NCI-H82 treated with DMSO at 0.1 percent for 48 hours (cell line): Measurements from ENCODE around the gene BCHE.

ENCODE experiments used
- DNase-seq: peaks from one replicate; lab custom pipeline; 2025; ENCODE audit not compliant: unreplicated experiment; lab: John Stamatoyannopoulos, UW

BCHE gene

GRCh38 chr3:165837058-165837525 lies at the start of gene BCHE:
TSS of gene BCHE (minus strand) at chr3:165837423. CDS start at chr3:165831033, 6,390 bp downstream.
- DNase-seq, result peak; percentile 53

- no peak for DNase-seq
These were observed 48.5 kb upstream of the BCHE start for GRCh38 chr3:165885558-165886270.

- no peak for DNase-seq
These were observed 47.3 kb upstream of the BCHE start for GRCh38 chr3:165884518-165884917.

- no peak for DNase-seq
These were observed 46.7 kb upstream of the BCHE start for GRCh38 chr3:165883863-165884478.

DNA sequence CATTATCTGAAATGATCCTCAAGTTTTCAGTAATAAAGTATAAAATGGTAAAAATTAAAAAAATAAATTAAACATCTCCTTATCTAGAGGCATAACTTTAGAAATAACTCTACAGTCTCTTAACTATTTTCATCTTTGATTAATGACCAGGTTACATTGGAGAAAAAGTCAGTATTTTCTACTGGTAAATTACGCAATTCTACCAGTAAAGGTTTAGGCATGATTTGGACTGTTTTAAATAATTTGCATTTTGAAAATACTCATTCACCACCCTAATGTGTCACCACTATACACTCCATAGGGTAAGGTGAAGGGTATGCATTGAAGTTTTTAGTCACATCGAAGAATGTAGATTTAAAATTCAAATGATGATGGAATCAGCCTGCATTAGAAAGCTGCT lies 45.9 kb upstream of the BCHE start:
- DNase-seq, result no peak

DNA sequence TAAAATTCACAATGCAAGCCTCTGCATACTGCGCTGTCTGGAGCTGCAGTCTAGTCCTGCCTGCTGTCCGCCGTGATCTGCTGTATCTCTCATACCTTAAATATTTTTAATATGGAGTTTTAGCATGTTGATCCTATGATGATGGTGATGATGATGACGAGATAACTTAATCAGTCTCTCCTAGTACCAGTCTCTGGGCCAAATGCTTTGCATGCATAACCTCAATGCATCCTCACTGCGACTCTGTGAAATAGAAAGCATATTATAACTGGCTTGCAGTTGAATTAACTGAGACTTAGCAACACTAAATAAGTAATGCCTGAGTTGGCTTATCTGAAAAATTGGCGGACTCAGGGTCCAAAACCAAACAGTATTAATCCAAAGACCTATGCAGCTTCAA lies 38.4 kb upstream of the BCHE start:
- no peak for DNase-seq

GRCh38 chr3:165874663-165875489 lies 37.7 kb upstream of the BCHE start:
- DNase-seq, result no peak

- DNase-seq, result no peak
These were observed 30.9 kb upstream of the BCHE start for GRCh38 chr3:165868088-165868487.

- no peak for DNase-seq
These were observed 21.8 kb upstream of the BCHE start for GRCh38 chr3:165859061-165859460.

GRCh38 chr3:165855581-165855980 lies 18.4 kb upstream of the BCHE start:
- no peak for DNase-seq

GRCh38 chr3:165854696-165855095 lies 17.5 kb upstream of the BCHE start:
- no peak for DNase-seq

GRCh38 chr3:165852711-165853110 lies 15.5 kb upstream of the BCHE start:
- DNase-seq, result no peak

DNA sequence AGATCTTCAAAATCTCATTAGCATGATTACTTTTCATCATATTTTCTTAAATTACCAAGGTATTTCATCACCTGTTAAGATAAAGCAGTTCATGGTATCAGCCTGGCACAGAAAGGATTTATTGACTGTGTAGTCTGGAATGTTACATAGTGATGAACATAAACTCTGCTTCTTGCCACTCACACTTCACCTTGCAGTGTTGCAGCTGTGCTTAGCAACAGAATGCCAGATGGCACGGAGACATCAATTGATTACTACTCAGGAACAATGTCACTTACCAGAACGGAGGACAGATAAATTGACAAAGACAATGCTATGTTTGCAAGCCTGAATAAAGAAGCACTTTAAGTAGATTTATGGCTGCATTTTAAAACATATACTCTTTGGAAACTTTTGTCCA lies 15.0 kb upstream of the BCHE start:
- peak; percentile 22 for DNase-seq

DNA sequence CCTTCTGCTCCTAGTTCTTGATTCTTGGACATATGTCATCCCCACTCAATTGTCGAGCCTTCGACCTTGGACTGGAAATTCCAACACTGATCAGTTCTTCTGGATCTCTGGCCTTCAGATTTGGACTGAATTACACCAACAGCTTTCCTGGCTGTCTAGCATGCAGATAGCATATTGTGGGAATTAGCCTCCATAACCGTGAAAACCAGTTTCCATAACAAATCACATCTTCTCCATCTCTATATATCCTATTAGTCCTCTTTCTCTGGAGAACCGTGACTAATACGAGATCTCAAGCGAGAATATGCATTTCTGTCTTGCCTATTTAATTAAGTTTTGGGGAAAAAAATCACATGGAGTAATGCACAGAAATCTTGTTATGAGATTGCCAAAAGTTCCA lies 8.8 kb upstream of the BCHE start:
- DNase-seq, result no peak

- no peak for DNase-seq
These were observed 2.3 kb upstream of the BCHE start for GRCh38 chr3:165839296-165840076.

DNA sequence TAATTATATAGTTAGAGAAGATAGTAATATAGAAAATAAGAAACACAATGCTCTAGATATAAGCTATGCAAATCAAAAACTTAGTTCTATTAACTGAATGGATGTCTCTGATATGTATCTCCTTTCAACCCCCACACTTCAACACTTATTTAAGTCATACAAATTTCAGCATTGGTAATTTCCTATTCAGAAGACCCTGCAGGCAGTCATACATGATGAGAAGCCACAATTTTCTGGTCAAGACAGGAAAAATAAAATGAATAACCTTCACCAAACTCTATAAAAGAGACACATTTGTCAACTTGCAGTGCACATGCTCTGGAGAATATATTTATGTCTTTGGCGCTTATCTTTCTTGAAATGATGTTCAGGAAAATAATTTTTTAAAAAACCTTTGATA lies 578 bp upstream of the BCHE start:
- no peak for DNase-seq

- DNase-seq, result no peak
These were observed 1.8 kb downstream of the BCHE start for GRCh38 chr3:165835431-165835830.

DNA sequence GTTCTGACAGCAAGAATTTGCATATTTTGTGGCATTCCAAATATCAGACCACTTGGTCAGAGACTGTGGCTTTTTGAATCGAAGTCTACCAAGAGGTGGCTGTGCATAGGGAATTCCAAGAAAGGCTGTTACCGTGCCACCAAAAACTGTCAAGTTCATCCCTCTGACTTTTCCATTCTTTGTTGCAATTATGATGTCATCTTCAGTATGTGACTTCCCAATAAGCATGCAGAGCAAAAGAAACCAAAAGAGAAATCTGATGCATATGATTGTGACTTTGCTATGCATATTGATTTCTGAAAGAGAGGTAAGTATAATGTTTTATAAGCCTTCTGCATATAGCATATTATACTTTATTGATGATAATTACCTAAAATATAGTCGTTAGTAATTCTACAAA lies 6.5 kb downstream of the BCHE start:
- no peak for DNase-seq

DNA sequence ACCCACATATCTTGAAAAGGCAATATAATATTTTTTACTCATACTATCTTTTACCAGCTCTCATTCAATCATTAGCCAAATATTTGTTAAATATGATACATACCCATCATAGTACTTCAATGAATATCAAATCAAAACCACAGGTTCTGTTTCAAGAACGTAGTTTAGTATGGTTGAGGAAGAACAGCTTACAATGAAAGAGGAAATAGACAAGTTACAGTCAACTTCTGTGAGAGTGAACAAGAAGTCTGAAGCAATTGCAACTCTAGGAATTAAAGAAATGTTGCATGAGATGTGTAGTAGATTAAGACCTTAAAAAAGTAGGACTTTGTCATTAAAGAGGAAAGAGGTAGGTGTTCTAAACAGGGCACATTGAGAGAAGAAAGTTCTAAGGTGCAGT lies 9.3 kb downstream of the BCHE start:
- no peak for DNase-seq

DNA sequence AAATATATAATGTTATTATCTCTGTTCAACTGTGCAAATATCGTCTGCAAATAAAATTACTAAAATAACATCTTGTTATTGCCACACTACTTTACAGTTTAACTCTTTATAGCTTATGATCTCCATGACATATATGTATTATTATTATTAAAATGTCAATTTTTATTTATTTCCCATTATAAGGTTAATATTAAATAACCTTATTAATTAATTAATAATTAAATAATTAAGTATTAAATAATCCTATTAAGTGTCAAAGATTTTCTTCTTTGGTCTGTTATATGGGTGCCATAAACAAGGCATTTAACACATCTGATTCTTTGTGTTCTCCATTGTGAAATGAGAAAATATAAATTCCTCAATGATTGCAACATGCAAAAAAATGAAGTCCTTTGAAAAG lies 10.0 kb downstream of the BCHE start:
- no peak for DNase-seq

GRCh38 chr3:165820671-165821123 lies 16.5 kb downstream of the BCHE start:
- peak; percentile 14 for DNase-seq
